H1 (cell line): ENCODE measurements around the gene LUC7L3. TPM values are rescaled to one million over a fixed set of nuclear protein-coding genes. Genes with fewer than 3 reads are reported as not detected.
A peak's percentile ranks its signal among the peaks of the same experiment; 100 is the strongest.

ENCODE experiments used
- CTCF ChIA-PET: fragments of 300-600 bp; sonication (Branson Sonifier 250); formaldehyde crosslinking; loops from one replicate; lab custom pipeline; 2021; ENCODE audit not compliant: partially characterized antibody; lab: Charles Lee
- POLR2A ChIA-PET: fragments of 300-600 bp; sonication (Branson Sonifier 250); formaldehyde crosslinking; loops from one replicate; lab custom pipeline; 2021; ENCODE audit warnings: inconsistent platforms; ENCODE audit not compliant: partially characterized antibody; lab: Charles Lee
- DNase-seq, 2 experiments: peaks; one replicate each; pipeline versions ENCODE4 v3.0.0 to v3.0.0-alpha.2; 2010 to 2022; ENCODE audit warnings: low spot score in 2 of 2, low read depth in 1 of 2, mixed read lengths in 1 of 2
- FAIRE-seq: peaks from 2 replicates; lab custom pipeline; 2011; peaks lifted over from hg19 to GRCh38; lab: Jason Lieb, UNC
- H2AFZ ChIP-seq: 2 replicates; pipeline ENCODE4 v1.8.1; 2012; ENCODE audit warnings: low read length, inconsistent platforms
- H2AK5ac ChIP-seq: 2 replicates; pipeline ENCODE4 v1.6.1; 2013; ENCODE audit warnings: low read depth, low read length
- H2BK120ac ChIP-seq: replicated peaks from 2 replicates; pipeline ENCODE3; 2013; ENCODE audit warnings: low read depth, low read length, inconsistent platforms
- H2BK12ac ChIP-seq: 2 replicates; pipeline ENCODE4 v1.6.1; 2013; ENCODE audit warnings: low read depth, low read length
- H2BK15ac ChIP-seq: 2 replicates; pipeline ENCODE4 v1.6.1; 2013; ENCODE audit warnings: low read length
- H2BK20ac ChIP-seq: 2 replicates; pipeline ENCODE4 v1.6.1; 2013; ENCODE audit warnings: low read length
- H2BK5ac ChIP-seq: 2 replicates; pipeline ENCODE4 v1.6.1; 2013; ENCODE audit warnings: low read depth, low read length
- H3K14ac ChIP-seq: 2 replicates; pipeline ENCODE4 v1.6.1; 2013; ENCODE audit warnings: inconsistent platforms; ENCODE audit not compliant: insufficient read length
- H3K18ac ChIP-seq: 2 replicates; pipeline ENCODE4 v1.6.1; 2013; ENCODE audit warnings: low read length; ENCODE audit errors: extremely low read depth
- H3K23ac ChIP-seq: 2 replicates; pipeline ENCODE4 v1.6.1; 2013; ENCODE audit warnings: inconsistent platforms; ENCODE audit not compliant: insufficient read length
- H3K23me2 ChIP-seq: 2 replicates; pipeline ENCODE4 v1.6.1; 2013; ENCODE audit warnings: low read depth, low read length
- H3K27ac ChIP-seq: 2 replicates; pipeline ENCODE4 v1.6.1; 2011; ENCODE audit warnings: low read depth, low read length, inconsistent platforms
- H3K27me3 ChIP-seq, 4 experiments: replicated peaks in 1 of 4; 1 replicate in 1 of 4; 2 replicates in 3 of 4; pipeline versions ENCODE4 v1.6.1 to v1.8.1; 2011 to 2013; ENCODE audit warnings: low read length in 3 of 4, mild to moderate bottlenecking in 3 of 4, inconsistent platforms in 2 of 4, mixed read lengths in 2 of 4, moderate library complexity in 1 of 4; ENCODE audit not compliant: control insufficient read depth in 3 of 4, insufficient read depth in 3 of 4; ENCODE audit errors: extremely low read depth in 1 of 4
- H3K36me3 ChIP-seq, 4 experiments: 2 replicates each; pipeline versions ENCODE4 v1.6.1 to v1.8.1; 2011 to 2013; ENCODE audit warnings: mild to moderate bottlenecking in 4 of 4, low read length in 3 of 4, moderate library complexity in 2 of 4, control low read depth in 1 of 4, inconsistent platforms in 1 of 4; ENCODE audit not compliant: insufficient read depth in 4 of 4, control insufficient read depth in 2 of 4
- H3K4ac ChIP-seq: replicated peaks from 2 replicates; pipeline ENCODE3; 2013; ENCODE audit warnings: low read length, low read depth, mixed read lengths, inconsistent platforms; ENCODE audit not compliant: insufficient read length
- H3K4me1 ChIP-seq, 4 experiments: replicated peaks in 1 of 4; 1 replicate in 1 of 4; 2 replicates in 3 of 4; pipeline versions ENCODE4 v1.6.1 to v1.8.1; 2011 to 2013; ENCODE audit warnings: low read length in 3 of 4, inconsistent platforms in 2 of 4, mixed read lengths in 1 of 4; ENCODE audit not compliant: insufficient read depth in 4 of 4, control insufficient read depth in 3 of 4
- H3K4me2 ChIP-seq, 2 experiments: 2 replicates each; pipeline versions ENCODE4 v1.6.1 to v1.8.1; 2011 to 2013; ENCODE audit warnings: low read depth in 2 of 2, low read length in 2 of 2, control low read depth in 1 of 2, inconsistent platforms in 1 of 2, mild to moderate bottlenecking in 1 of 2; ENCODE audit not compliant: insufficient read depth in 1 of 2
- H3K4me3 ChIP-seq, 4 experiments: fragments of 200-600, 300-600 bp in 1 of 4; sonication (generic), shearing (Covaris generic), sonication (Bioruptor Twin) in 1 of 4; 2 replicates each; pipeline versions ENCODE4 v1.5.1 to v1.8.1; 2011 to 2016; ENCODE audit warnings: low read length in 4 of 4, low read depth in 3 of 4, control low read depth in 2 of 4, inconsistent platforms in 2 of 4, mild to moderate bottlenecking in 2 of 4, mixed read lengths in 1 of 4, moderate library complexity in 1 of 4; ENCODE audit not compliant: insufficient read depth in 2 of 4; ENCODE audit errors: extremely low read depth in 1 of 4
- H3K56ac ChIP-seq: replicated peaks from 2 replicates; pipeline ENCODE3; 2013; ENCODE audit warnings: low read depth, mild to moderate bottlenecking, mixed read lengths, low read length, inconsistent platforms; ENCODE audit not compliant: insufficient read length
- H3K79me1 ChIP-seq: 2 replicates; pipeline ENCODE4 v1.6.1; 2013; ENCODE audit warnings: low read depth, low read length, control low read depth
- H3K79me2 ChIP-seq, 2 experiments: 2 replicates each; pipeline versions ENCODE4 v1.6.1 to v1.8.1; 2012 to 2013; ENCODE audit warnings: low read length in 2 of 2, mild to moderate bottlenecking in 2 of 2, inconsistent platforms in 1 of 2; ENCODE audit not compliant: insufficient read depth in 2 of 2, control insufficient read depth in 1 of 2
- H3K9ac ChIP-seq, 4 experiments: replicated peaks in 1 of 4; 1 replicate in 1 of 4; 2 replicates in 3 of 4; pipeline versions ENCODE4 v1.6.1 to v1.8.1; 2011 to 2013; ENCODE audit warnings: low read depth in 3 of 4, low read length in 3 of 4, control low read depth in 2 of 4, mild to moderate bottlenecking in 2 of 4, moderate library complexity in 2 of 4, inconsistent platforms in 1 of 4; ENCODE audit errors: extremely low read depth in 1 of 4
- H3K9me3 ChIP-seq, 2 experiments: 2 replicates each; pipeline versions ENCODE4 v1.6.1 to v1.8.1; 2012 to 2013; ENCODE audit warnings: mild to moderate bottlenecking in 2 of 2, moderate library complexity in 2 of 2, control low read depth in 1 of 2, inconsistent platforms in 1 of 2, low read depth in 1 of 2, low read length in 1 of 2, mixed read lengths in 1 of 2; ENCODE audit not compliant: insufficient read depth in 2 of 2
- H4K20me1 ChIP-seq, 2 experiments: replicated peaks in 1 of 2; 2 replicates each; pipeline versions ENCODE3 to v1.8.1; 2011 to 2013; ENCODE audit warnings: inconsistent platforms in 2 of 2, low read length in 2 of 2, mild to moderate bottlenecking in 1 of 2; ENCODE audit not compliant: insufficient read depth in 2 of 2, control insufficient read depth in 1 of 2
- H4K5ac ChIP-seq: 2 replicates; pipeline ENCODE4 v1.6.1; 2013; ENCODE audit warnings: low read length, low read depth, mixed read lengths, inconsistent platforms; ENCODE audit not compliant: insufficient read length
- H4K8ac ChIP-seq: 2 replicates; pipeline ENCODE4 v1.8.0; 2013; ENCODE audit warnings: mild to moderate bottlenecking, moderate library complexity, low read length, inconsistent platforms; ENCODE audit not compliant: insufficient read depth; ENCODE audit errors: extremely low read depth
- H4K91ac ChIP-seq: replicated peaks from 2 replicates; pipeline ENCODE3; 2013; ENCODE audit warnings: low read length, mixed read lengths, inconsistent platforms; ENCODE audit not compliant: insufficient read length
- BRCA1 ChIP-seq: IDR thresholded peaks from 2 replicates; pipeline ENCODE4 v1.6.1; 2012; ENCODE audit warnings: low read depth, low read length, improper control_type of control experiment
- CREB1 ChIP-seq: IDR thresholded peaks from 2 replicates; pipeline ENCODE4 v1.6.1; 2012; ENCODE audit warnings: inconsistent platforms
- HDAC2 ChIP-seq, 2 experiments: fragments of 300-600 bp in 1 of 2; sonication (generic) in 1 of 2; IDR thresholded peaks; 2 replicates each; pipeline ENCODE4 v1.6.1; 2011 to 2012; ENCODE audit warnings: low read depth in 2 of 2, low read length in 2 of 2, mild to moderate bottlenecking in 2 of 2, moderate library complexity in 2 of 2, borderline replicate concordance in 1 of 2, inconsistent platforms in 1 of 2
- RBBP5 ChIP-seq: IDR thresholded peaks from 2 replicates; pipeline ENCODE4 v1.7.1; 2012; ENCODE audit warnings: low read depth, mild to moderate bottlenecking, inconsistent platforms, low read length, moderate library complexity, borderline replicate concordance
- RNF2 ChIP-seq: fragments of 200-900, 300-1000 bp; sonication (generic); IDR thresholded peaks from 2 replicates; pipeline ENCODE4 v1.7.1; 2016; ENCODE audit warnings: borderline replicate concordance, low read depth, mild to moderate bottlenecking, antibody characterized with exemption, low read length; ENCODE audit not compliant: poor library complexity, severe bottlenecking; ENCODE audit errors: missing control alignments
- SIRT6 ChIP-seq: IDR thresholded peaks from one replicate; pipeline ENCODE4 v1.7.1; 2012; ENCODE audit warnings: low read length, inconsistent platforms
- SP2 ChIP-seq: IDR thresholded peaks from 2 replicates; pipeline ENCODE4 v1.6.1; 2012; ENCODE audit warnings: mild to moderate bottlenecking, low read length, inconsistent platforms
- SRF ChIP-seq: IDR thresholded peaks from 2 replicates; pipeline ENCODE4 v1.6.1; 2011; ENCODE audit warnings: mild to moderate bottlenecking, low read depth, low read length, moderate library complexity
- WGBS, 2 experiments: shearing (Covaris generic) in 1 of 2; methylation state at CpG; one replicate each; pipeline versions ENCODE4 v1.1.6 to v1.1.7; 2013 to 2015; ENCODE audit warnings: low lambda C conversion rate in 2 of 2, mixed read lengths in 2 of 2, inconsistent platforms in 1 of 2, low coverage in 1 of 2, missing lambda C conversion rate in 1 of 2; ENCODE audit not compliant: insufficient replicate concordance in 2 of 2, insufficient coverage in 1 of 2, insufficient read length in 1 of 2; ENCODE audit errors: extremely low coverage in 1 of 2, missing lambda C conversion rate in 1 of 2; 5-methylcytosine and 5-hydroxymethylcytosine counted together
- polyA plus RNA-seq, 7 experiments: library from polyadenylated mRNA; depleted of rRNA in 3 of 7; stranded (reverse) in 5 of 7; unstranded in 2 of 7; fragments of >200 nt in 5 of 7; fragments of 200-250 nt in 2 of 7; gene quantifications; 1 replicate in 5 of 7; 2 replicates in 1 of 7; 4 replicates in 1 of 7; pipeline versions ENCODE4 v1.2.1 to v1.2.3, GENCODE V29; 2011 to 2013; ENCODE audit warnings: missing spikeins in 2 of 7, mixed read lengths in 2 of 7
- total RNA-seq: library from RNA; stranded (reverse); fragmentation: NEBNext Ultra II Directional; extraction: Animal tissue kit (Norgen Biotek cat#: 25700); gene quantifications from 2 replicates; pipeline ENCODE4 v1.2.1, GENCODE V29; 2021
- TF ChIP-seq, protein P1 (sequence below): IDR thresholded peaks from 2 replicates; pipeline ENCODE4 v1.6.1; 2012; ENCODE audit warnings: low read length, inconsistent platforms

Gene LUC7L3
- total and polyA plus RNA-seq, 2 of the 8 experiments (the other 6 are each of a cell fraction or from before 2014, with no cell fraction given), result 102 to 126 TPM

DNA sequence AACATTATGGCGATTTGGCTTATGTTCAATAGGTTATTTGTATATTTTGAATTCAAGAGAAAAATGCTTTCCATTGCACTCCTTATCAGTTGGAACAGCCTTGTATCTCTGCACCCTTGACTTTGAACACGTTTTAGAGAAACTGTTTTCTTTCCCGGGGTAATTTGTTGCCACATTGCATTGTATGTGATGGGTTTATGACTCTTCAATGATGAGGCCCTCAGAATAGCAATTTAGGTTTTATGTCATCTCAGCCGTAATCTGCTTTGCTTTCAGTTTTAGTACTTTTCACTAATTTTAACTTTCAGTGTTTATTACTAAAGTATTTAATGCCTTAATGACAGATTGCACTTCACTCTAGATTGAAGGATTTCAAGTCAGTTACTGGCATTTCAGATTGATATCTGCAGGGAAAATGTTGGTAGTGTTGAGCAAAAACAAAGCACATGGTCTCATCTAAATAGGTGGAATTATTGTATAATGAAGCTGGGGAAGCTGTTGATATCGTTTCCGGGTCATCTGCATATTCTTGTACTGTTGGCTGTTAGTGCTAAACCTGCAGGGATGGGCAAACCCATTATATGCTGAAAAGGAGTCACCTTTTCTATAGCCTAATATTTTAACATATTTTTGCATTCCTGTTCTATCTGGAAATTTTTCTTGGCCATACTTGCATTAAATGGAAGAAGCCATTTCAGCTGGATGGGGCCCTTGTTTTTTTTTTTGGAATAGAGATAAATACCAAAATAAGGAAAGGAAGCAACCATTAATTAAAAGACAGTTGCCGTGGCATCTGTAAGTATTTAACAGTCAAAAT is 2.0 kb downstream of the LUC7L3 start:
- Histone ChIP-seq H3K18ac (no peak overlapping the region), H4K91ac (no peak overlapping the region), H3K79me2 (peaks cover 64 to 70% of the 10 kb centered on the region in 2 experiments), H2BK12ac (no peak overlapping the region), H3K27me3 (no peaks in the 10 kb centered on the region), H3K4me1 (peaks cover 0 to 8% (median 2%) of the 10 kb centered on the region in 4 experiments; a peak in 3 of 7 replicates), H2BK120ac (no peak overlapping the region), H3K4ac (no peak overlapping the region), H4K8ac (no peak overlapping the region), H3K4me2 (peak overlapping the region; percentile 75 to 92), H3K14ac (no peak overlapping the region), H3K36me3 (peaks cover 0 to 5% (median 1%) of the 10 kb centered on the region in 4 experiments; a peak in 1 of 8 replicates), H4K20me1 (peaks cover 23 to 27% of the 10 kb centered on the region in 2 experiments), H3K4me3 (peak overlapping the region; percentile 60 to 95 (median 94); a peak in 7 of 8 replicates), H3K23me2 (no peaks in the 10 kb centered on the region; the same call in 1 of the 2 replicates), H2AFZ (no peak overlapping the region), H2BK20ac (no peak overlapping the region), H2BK5ac (no peak overlapping the region), H3K9ac (peak overlapping the region in 2 of 4 experiments; percentile 66 to 94; a peak in 3 of 7 replicates), H2AK5ac (no peak overlapping the region), H3K79me1 (no peaks in the 10 kb centered on the region), H3K23ac (no peak overlapping the region), H3K27ac (no peak overlapping the region), H3K56ac (no peak overlapping the region), H2BK15ac (no peak overlapping the region), H4K5ac (no peak overlapping the region), H3K9me3 (no peaks in the 10 kb centered on the region)
- 49% methylated on average over 7 of the region's 7 CpGs; no CpG with 5 or more reads in 1 of the 2 experiments for WGBS, 2 experiments
- ChIA-PET POLR2A (interaction anchor here (0.6 to 1.2 kb wide), 3 partner anchors 12 to 179 kb away, joined by 3 to 4 read pairs (median 3); no protein-coding TSS in a partner anchor), CTCF (no interaction called here)
- DNase-seq (no peak), FAIRE-seq (no peak)
- no peak for TF ChIP-seq CREB1
- TF ChIP-seq SIRT6, result no peak
- no peak for TF ChIP-seq RBBP5
- no peak for TF ChIP-seq RNF2
- no peak for TF ChIP-seq HDAC2 (IDR thresholded peaks at IDR 0.05; ENCODE audit: borderline replicate concordance in 1 of 2, low read depth in 2 of 2, low read length in 2 of 2)
- TF ChIP-seq BRCA1, result no peak
- no peak for TF ChIP-seq SP2
- TF ChIP-seq SRF, result no peak
- TF ChIP-seq, protein P1, sequence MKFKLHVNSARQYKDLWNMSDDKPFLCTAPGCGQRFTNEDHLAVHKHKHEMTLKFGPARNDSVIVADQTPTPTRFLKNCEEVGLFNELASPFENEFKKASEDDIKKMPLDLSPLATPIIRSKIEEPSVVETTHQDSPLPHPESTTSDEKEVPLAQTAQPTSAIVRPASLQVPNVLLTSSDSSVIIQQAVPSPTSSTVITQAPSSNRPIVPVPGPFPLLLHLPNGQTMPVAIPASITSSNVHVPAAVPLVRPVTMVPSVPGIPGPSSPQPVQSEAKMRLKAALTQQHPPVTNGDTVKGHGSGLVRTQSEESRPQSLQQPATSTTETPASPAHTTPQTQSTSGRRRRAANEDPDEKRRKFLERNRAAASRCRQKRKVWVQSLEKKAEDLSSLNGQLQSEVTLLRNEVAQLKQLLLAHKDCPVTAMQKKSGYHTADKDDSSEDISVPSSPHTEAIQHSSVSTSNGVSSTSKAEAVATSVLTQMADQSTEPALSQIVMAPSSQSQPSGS, result no peak
